GM20000 (cell line): ENCODE measurements around the gene PMEPA1.
"Not testable (repeated sequence)": the region's sequence is repeated elsewhere in the genome, so short reads cannot be mapped to it uniquely, and the experiment has no call there.

ENCODE experiments used
- DNase-seq: peaks from one replicate; pipeline ENCODE4 v3.0.0; 2012; ENCODE audit warnings: low spot score
- TF ChIP-seq, protein P1 (sequence below): IDR thresholded peaks from 2 replicates; pipeline ENCODE4 v1.5.1; 2012; ENCODE audit warnings: mild to moderate bottlenecking, control low read depth; ENCODE audit errors: extremely low read depth, missing control alignments

The PMEPA1 gene

DNA sequence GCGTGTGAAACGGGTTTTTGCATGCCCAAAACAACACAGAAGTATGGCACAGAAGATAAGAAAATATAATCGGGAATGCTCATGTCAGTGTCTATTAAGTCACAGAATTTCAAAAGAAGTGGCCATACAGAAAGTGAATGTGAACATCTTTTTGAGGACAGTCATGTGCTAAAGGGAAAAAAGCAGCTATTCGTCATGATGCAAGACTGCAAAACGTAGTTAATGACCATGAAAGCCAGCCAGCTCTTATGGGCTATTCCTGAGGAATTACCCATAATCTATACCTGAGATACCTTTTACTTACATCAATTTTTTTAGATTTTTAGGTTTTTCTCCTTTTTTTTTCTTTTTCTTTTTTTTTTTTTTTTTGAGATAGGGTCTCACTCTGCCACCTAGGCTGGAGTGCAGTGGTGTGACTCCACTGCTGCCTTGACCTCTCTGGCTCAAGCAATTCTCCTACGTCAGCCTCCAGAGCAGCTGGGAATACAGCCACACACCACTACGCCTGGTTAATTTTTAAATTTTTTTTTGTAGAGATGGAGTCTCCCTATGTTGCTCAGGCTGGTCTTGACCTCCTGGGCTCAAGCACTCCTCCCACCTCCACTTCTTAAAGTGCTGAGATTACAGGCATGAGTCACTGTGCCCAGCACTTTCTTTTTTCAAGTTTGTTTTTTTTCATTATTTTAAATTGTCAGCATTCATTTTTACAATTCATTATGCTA, 71.5 kb downstream of the PMEPA1 start:
- DNase-seq = no peak
- TF ChIP-seq, protein P1, sequence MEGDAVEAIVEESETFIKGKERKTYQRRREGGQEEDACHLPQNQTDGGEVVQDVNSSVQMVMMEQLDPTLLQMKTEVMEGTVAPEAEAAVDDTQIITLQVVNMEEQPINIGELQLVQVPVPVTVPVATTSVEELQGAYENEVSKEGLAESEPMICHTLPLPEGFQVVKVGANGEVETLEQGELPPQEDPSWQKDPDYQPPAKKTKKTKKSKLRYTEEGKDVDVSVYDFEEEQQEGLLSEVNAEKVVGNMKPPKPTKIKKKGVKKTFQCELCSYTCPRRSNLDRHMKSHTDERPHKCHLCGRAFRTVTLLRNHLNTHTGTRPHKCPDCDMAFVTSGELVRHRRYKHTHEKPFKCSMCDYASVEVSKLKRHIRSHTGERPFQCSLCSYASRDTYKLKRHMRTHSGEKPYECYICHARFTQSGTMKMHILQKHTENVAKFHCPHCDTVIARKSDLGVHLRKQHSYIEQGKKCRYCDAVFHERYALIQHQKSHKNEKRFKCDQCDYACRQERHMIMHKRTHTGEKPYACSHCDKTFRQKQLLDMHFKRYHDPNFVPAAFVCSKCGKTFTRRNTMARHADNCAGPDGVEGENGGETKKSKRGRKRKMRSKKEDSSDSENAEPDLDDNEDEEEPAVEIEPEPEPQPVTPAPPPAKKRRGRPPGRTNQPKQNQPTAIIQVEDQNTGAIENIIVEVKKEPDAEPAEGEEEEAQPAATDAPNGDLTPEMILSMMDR = no peak

DNA sequence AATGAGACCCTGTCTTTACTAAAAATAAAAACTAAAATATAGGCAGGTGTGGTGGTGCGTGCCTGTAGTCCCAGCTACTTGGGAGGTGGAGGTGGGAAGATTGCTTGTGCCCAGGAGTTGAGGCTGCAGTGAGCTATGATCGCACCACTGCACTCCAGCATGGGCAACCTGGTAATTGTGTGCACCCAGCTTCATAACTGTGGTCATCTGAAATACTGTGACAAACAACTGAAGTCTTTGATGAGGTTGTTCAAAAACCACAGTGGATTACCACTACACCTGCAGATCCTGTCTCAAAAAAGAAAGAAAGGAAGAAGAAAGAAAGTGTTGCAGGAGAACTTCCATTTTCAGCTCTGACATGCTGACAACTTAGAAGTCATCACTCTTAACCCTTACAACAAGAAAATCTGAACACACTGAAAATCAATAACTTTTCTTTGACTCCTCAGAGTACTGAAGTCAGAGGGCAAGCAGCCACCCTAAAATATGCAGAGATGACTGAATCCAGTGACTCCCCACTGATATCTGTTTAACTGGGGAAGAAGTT, 75.8 kb downstream of the PMEPA1 start:
- DNase-seq = no peak
- TF ChIP-seq, protein P1 = no peak

DNA sequence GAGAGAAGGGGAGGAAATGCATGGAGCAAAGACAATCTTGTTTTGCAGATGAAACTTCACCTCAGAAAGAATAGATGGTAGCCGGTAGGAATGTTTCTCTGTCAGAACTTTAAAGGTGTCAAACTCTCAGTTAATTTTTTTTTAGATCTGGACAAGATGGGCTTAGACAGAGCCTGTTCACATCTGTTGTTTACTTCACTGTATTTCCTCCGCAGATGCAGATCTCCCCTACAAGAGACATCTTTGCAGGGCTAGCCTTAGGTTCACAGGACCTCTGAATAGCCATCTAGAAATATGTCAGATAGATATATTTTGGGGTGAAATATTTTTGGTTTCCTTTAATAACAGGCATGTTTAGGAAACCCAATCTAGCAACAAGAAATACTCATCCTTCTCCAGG, 77.5 kb downstream of the PMEPA1 start:
- DNase-seq = no peak
- TF ChIP-seq, protein P1 = no peak

DNA sequence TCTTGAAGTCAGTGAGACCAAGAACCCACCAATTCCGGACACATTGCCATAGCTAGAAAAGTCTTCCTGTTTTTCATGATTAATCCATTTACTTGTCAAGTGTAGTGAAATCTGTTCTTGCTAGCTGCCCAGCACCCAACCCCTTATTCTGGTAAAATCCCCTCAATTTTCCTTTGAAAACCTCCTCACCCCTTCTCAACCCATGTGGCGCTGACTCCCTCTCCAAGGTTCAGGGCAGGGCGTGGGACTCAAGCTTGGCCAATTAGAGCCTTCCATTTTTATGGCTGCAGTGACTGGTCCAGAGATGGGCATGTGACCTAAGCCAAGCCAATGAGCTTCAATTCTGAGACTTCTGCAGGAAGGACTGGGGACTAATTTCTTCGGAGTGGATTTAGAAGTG, 79.8 kb downstream of the PMEPA1 start:
- no peak for DNase-seq
- TF ChIP-seq, protein P1 = no peak

DNA sequence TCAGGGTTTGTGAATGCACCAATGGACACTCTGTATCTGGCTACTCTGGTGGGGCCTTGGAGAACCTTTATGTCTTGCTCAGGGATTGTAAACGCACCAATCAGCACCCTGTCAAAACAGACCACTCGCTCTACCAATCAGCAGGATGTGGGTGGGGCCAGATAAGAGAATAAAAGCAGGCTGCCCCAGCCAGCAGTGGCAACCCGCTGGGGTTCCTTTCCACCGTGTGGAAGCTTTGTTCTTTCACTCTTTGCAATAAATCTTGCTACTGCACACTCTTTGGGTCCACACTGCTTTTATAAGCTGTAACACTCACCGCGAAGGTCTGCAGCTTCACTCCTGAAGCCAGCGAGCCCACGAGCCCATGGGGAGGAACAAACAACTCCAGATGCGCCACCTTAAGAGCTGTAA, 80.3 kb downstream of the PMEPA1 start:
- DNase-seq = not testable (repeated sequence)

DNA sequence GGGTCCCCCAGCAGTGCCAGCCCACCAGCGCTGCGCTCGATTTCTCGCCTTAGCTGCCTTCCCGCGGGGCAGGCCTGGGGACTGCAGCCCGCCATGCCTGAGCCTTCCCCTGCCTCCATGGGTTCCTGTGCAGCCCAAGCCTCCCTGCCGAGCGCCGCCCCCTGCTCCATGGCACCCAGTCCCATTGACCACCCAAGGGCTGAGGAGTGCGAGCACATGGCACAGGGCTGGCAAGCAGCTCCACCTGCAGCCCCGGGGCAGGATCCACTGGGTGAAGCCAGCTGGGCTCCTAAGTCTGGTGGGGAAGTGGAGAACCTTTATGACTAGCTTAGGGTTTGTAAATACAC, 80.9 kb downstream of the PMEPA1 start:
- DNase-seq = not testable (repeated sequence)

DNA sequence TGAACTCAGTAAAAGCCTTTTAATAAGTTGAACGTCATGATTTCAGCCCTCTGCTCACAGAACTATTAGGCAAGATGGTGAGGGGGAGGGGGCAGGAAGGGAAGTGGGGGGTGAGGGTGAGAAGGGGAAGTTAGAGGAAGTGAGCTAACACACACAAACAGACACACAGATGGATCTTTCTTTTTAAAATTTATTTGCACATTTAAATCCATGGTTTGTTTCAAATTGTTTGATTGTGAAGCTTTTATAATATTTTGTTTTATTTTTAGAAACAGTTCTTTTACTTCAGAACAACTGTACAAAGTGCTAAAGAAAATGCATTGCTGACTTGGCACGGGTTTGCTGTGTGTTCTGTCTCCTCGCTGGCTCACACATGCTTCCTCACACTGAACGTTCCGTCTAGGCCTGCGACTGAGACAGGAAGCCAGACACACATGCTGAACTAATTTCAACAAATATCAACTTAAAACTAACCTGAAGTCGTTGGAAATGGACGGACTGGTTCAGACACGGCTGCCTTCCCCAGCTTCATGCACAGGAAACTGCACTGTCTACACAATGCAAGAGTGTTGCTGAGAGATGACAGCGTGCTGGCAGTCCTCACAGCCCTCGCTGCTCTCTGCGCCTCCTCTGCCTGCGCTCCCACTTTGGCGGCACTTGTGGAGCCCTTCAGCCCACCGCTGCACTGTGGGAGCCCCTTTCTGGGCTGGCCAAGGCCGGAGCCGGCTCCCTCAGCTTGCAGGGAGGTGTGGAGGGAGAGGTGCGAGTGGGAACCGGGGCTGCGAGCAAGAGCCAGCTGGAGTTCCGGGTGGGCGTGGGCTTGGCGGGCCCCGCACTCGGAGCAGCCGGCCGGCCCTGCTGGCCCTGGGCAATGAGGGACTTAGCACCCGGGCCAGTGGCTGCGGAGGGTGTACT, 81.5 kb downstream of the PMEPA1 start:
- TF ChIP-seq, protein P1 = no peak
- DNase-seq = peak; percentile 56

DNA sequence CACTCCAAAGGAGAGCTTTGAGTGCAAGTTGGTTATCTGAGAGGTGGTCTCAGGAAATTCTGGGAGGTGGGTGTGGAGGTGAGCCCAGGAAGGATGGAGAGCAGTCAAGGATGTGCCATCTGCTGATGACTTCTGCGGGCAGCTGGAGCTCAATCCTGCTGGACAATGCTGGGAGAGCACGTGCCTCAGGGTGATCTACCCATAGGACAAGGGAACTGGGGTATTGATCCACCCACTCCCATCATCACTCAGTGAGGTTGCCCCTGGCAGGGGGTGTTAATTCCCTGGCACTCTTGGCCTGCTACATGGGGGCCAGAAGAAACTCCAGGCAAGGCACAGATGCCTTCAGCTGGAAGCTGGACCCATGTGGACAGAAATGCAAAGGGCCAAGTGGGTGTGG, 82.5 kb downstream of the PMEPA1 start:
- DNase-seq = no peak

More for the DNA sequence above, 82.5 kb downstream of the PMEPA1 start:
- TF ChIP-seq, protein P1 = no peak
